Measurements from ENCODE around the gene MRPL48. TPM values are rescaled to one million over a fixed set of nuclear protein-coding genes. Genes with fewer than 3 reads are reported as not detected.
"Not testable (repeated sequence)": the region's sequence is repeated elsewhere in the genome, so short reads cannot be mapped to it uniquely, and the experiment has no call there.

MRPL48 gene
- polyA plus RNA-seq, 2 of the 4 experiments (the other 2 are of a cell fraction): 57.2 to 103 TPM

- TF ChIP-seq REST (IDR thresholded peaks at IDR 0.05) (no peak), PHF8 (IDR thresholded peaks at IDR 0.05; ENCODE audit: borderline replicate concordance, low read depth) (no peak), RFX5 (IDR thresholded peaks at IDR 0.05) (no peak), TFCP2L1 (CRISPR knock-in tag; IDR thresholded peaks at IDR 0.05) (no peak), PBX3 (IDR thresholded peaks at IDR 0.05) (no peak), EHMT2 (IDR thresholded peaks at IDR 0.05; ENCODE audit: low read depth) (no peak)
Observed at GRCh38 chr11:73766763-73767162, 20.9 kb upstream of the MRPL48 start (continued).

- H3K9me3 ChIP-seq; FAIRE-seq; POLR2A ChIA-PET; DNase-seq (ENCODE audit: low read depth in 1 of 2, low spot score in 1 of 2); ATAC-seq; H3K4me1 ChIP-seq; H3K4me3 ChIP-seq; CTCF ChIA-PET; H3K4me2 ChIP-seq; H3K27ac ChIP-seq: not testable (repeated sequence)
- WGBS (ENCODE audit: missing lambda C conversion rate): 87% methylated on average over 7 of the region's 7 CpGs
Observed at GRCh38 chr11:73770811-73771210, 16.9 kb upstream of the MRPL48 start.

- peak overlapping the region; percentile 93 for H3K4me2 ChIP-seq
- peak; percentile 43 for FAIRE-seq
- peak; percentile 99 for ATAC-seq
- peak overlapping the region; percentile 40 for H3K4me3 ChIP-seq
- peak; percentile 97 to 99 for DNase-seq (ENCODE audit: low read depth in 1 of 2, low spot score in 1 of 2)
- TF ChIP-seq JUN (IDR thresholded peaks at IDR 0.05) (peak in 1 of 2 experiments; percentile 82; a peak in 4 of 5 replicates), BCL3 (IDR thresholded peaks at IDR 0.05) (peak; percentile 54; the same call in 2 of the 3 replicates), E2F6 (IDR thresholded peaks at IDR 0.05; ENCODE audit: borderline replicate concordance, low read depth) (peak; percentile 81; the same call in 1 of the 2 replicates), FOXS1 (CRISPR knock-in tag; IDR thresholded peaks at IDR 0.05) (no peak), TP53 (CRISPR knock-in tag; IDR thresholded peaks at IDR 0.05) (0 out of 2 replicates have a peak, but pooled peaks have one; percentile 42), CEBPB (IDR thresholded peaks at IDR 0.05) (peak in 1 of 2 experiments; percentile 50; a peak in 1 of 4 replicates), FOSL2 (IDR thresholded peaks at IDR 0.05) (peak; percentile 81), FOSL2 (CRISPR knock-in tag; IDR thresholded peaks at IDR 0.05) (peak; percentile 97), KDM5A (IDR thresholded peaks at IDR 0.05) (no peak), RARB (CRISPR knock-in tag; IDR thresholded peaks at IDR 0.05) (no peak), RFX5 (IDR thresholded peaks at IDR 0.05) (0 out of 2 replicates have a peak, but pooled peaks have one; percentile 20), PHF8 (IDR thresholded peaks at IDR 0.05; ENCODE audit: borderline replicate concordance, low read depth) (peak; percentile 66; the same call in 1 of the 2 replicates), GATA3 (IDR thresholded peaks at IDR 0.05; ENCODE audit: borderline replicate concordance) (peak; percentile 47; the same call in 1 of the 2 replicates), MAFK (IDR thresholded peaks at IDR 0.05; ENCODE audit: partially characterized antibody) (peak; percentile 60), PBX3 (IDR thresholded peaks at IDR 0.05) (peak; percentile 20; the same call in 1 of the 2 replicates), MYC (IDR thresholded peaks at IDR 0.05; ENCODE audit: borderline replicate concordance, low read length) (peak; percentile 90), POLR2A (IDR thresholded peaks at IDR 0.05; ENCODE audit: low read length) (peak; percentile 48), HOXB13 (CRISPR knock-in tag; IDR thresholded peaks at IDR 0.05; ENCODE audit: low read depth) (no peak), NR3C1 (IDR thresholded peaks at IDR 0.05) (no peak), KDM1A (IDR thresholded peaks at IDR 0.05; ENCODE audit: low read depth) (no peak), MAX (IDR thresholded peaks at IDR 0.05) (peak; percentile 97)
- peaks cover 15% of the 10 kb centered on the region; the same call in 2 of the 3 replicates for H3K4me1 ChIP-seq
- no peaks in the 10 kb centered on the region for H3K9me3 ChIP-seq
- CTCF ChIA-PET: interaction anchor here (0.6 to 3.9 kb wide), 10 partner anchors 9 to 444 kb away, joined by 3 to 19 read pairs (median 3); partner anchors contain the start of genes MRPL48 and RAB6A
- H3K27ac ChIP-seq: peak overlapping the region; percentile 80 to 91
- POLR2A ChIA-PET: interaction anchor here (0.6 to 3.0 kb wide), 12 partner anchors 9 to 472 kb away, joined by 3 to 89 read pairs (median 5); partner anchors contain the start of genes COA4, MRPL48, PAAF1 and RAB6A
- 2% methylated on average over 29 of the region's 30 CpGs for WGBS (ENCODE audit: missing lambda C conversion rate)
Observed at GRCh38 chr11:73779084-73779902, 8.4 kb upstream of the MRPL48 start.

Measured in A549 (cell line).